Stimulated activated CD8-positive, alpha-beta memory T cell treated with anti-CD3 and anti-CD28 coated beads, Interleukin-4, amount 100 ng/mL, for 4 hours (primary cell): ENCODE measurements around the gene STX4.

Source experiments
- DNase-seq, 2 donors: peaks; one replicate each; pipeline ENCODE4 v3.0.0-alpha.2; 2020; ENCODE audit warnings: low read depth in 2 of 2, low spot score in 1 of 2

Gene STX4

GRCh38 chr16:31032736-31033708 lies at the start of gene STX4:
STX4 (plus strand) TSS chr16:31033558; CDS start chr16:31033806, 248 bp downstream.
- DNase-seq = peak; percentile 96 to 98

GRCh38 chr16:30983898-30984610 lies 49.3 kb upstream of the STX4 start:
- no peak for DNase-seq

- peak; percentile 45 to 69 for DNase-seq
Observed at GRCh38 chr16:30984669-30985400, 48.5 kb upstream of the STX4 start, which contains the start of gene HSD3B7. HSD3B7 (plus strand) TSS chr16:30985207; CDS start chr16:30985659, 452 bp downstream.

GRCh38 chr16:30985401-30986128 lies 47.8 kb upstream of the STX4 start:
- DNase-seq = no peak

- DNase-seq = no peak
Observed at GRCh38 chr16:30986129-30986991, 47.0 kb upstream of the STX4 start.

- no peak for DNase-seq
Observed at GRCh38 chr16:30987581-30988190, 45.7 kb upstream of the STX4 start.

- no peak for DNase-seq
Observed at GRCh38 chr16:30989469-30990047, 43.8 kb upstream of the STX4 start.

GRCh38 chr16:30990105-30990504 lies 43.3 kb upstream of the STX4 start:
- DNase-seq = no peak

GRCh38 chr16:30991052-30991451 lies 42.3 kb upstream of the STX4 start:
- no peak for DNase-seq

GRCh38 chr16:30992276-30992780 lies 41.0 kb upstream of the STX4 start:
- DNase-seq = no peak

GRCh38 chr16:30992931-30993816 lies 40.2 kb upstream of the STX4 start:
- DNase-seq = no peak

GRCh38 chr16:30995927-30996323 lies 37.4 kb upstream of the STX4 start:
- DNase-seq = no peak

GRCh38 chr16:30996324-30996984 lies 36.9 kb upstream of the STX4 start:
- no peak for DNase-seq

- DNase-seq = peak; percentile 53 to 65
Observed at GRCh38 chr16:30996985-30997724, 36.2 kb upstream of the STX4 start.

GRCh38 chr16:30997725-30998711 lies 35.3 kb upstream of the STX4 start:
- no peak for DNase-seq
